ENCODE results near the gene CCDC57. TPM values are rescaled to one million over a fixed set of nuclear protein-coding genes. Genes with fewer than 3 reads are reported as not detected.

CCDC57 gene
- total and polyA plus RNA-seq, 11 donors: 4.3 to 17.6 (median 9.5) TPM

DNA sequence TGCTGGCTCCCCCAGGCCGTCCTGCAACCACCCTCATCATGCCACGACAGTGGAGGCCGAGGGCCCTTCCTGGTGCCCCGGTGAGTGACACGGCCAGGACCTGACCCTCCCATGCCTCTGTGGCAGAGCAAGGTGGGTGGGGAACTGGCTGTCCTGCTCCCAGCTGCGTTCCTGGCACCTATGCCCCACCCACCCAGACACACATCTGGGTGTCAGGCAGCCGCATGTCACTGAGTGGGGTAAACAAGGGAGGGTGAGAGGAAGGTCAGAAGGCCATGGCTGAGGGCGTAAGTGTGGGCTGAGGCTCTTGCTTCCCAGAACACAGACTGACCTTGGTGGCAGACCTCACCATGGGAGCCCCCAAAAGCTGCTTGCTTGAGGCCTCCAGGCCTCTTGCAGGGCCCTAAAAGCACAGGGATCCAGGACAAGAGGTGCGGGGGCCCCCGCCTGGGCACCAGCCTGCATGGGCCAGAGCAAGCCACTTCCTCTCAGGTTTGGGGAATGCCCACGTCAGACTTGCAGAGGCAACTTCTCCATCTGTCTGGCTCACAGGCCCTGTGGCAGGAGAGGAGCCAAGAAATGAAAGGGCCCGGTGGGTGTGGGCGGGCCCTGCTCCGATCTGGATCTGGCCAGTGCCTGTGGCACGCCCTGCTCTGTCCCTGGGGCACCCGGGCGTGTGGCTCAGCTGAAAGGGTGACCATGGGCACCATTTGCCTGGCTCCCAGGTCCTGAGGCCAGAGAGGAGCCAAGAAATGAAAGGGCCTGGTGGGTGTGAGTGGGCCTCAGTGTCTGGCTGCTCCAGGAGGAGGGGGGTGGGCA lies 3.9 kb upstream of the CCDC57 start:
- intact Hi-C loops (cut with DNase I): no loop called here
- TF ChIP-seq CTCF (IDR thresholded peaks at IDR 0.05): no peak
- no peak for TF ChIP-seq POLR2A (IDR thresholded peaks at IDR 0.05)
- H3K9me3 ChIP-seq: no peaks in the 10 kb centered on the region
- 39 to 64% (median 56%) methylated on average over 11 to 17 of the region's 17 CpGs for WGBS, 4 donors
- peaks cover 0 to 53% (median 28%) of the 10 kb centered on the region in 12 donors for H3K4me1 ChIP-seq
- H3K4me3 ChIP-seq: peak overlapping the region in 1 of 12 donors; percentile 37
- ATAC-seq (peak; percentile 44 to 82 (median 62)), DNase-seq (peak; percentile 71 to 88 (median 81))
- H3K27me3 ChIP-seq: no peaks in the 10 kb centered on the region
- peak overlapping the region in 11 of 12 donors; percentile 1 to 99 (median 62) for H3K27ac ChIP-seq
- no peaks in the 10 kb centered on the region for H3K36me3 ChIP-seq

GRCh38 chr17:82215972-82216300 lies 3.3 kb upstream of the CCDC57 start:
- no peak overlapping the region for H3K4me3 ChIP-seq
- 89 to 94% (median 91%) methylated on average over 12 of the region's 12 CpGs for WGBS, 4 donors
- no peak for ATAC-seq
- intact Hi-C loops (cut with DNase I): no loop called here
- no peak for TF ChIP-seq CTCF (IDR thresholded peaks at IDR 0.05)
- H3K36me3 ChIP-seq: no peaks in the 10 kb centered on the region
- H3K4me1 ChIP-seq: peaks cover 0 to 54% (median 30%) of the 10 kb centered on the region in 12 donors
- peak overlapping the region in 8 of 12 donors; percentile 14 to 99 (median 68) for H3K27ac ChIP-seq
- H3K27me3 ChIP-seq: no peaks in the 10 kb centered on the region
- DNase-seq: no peak
- no peaks in the 10 kb centered on the region for H3K9me3 ChIP-seq

- ATAC-seq (no peak), DNase-seq (peak in 3 of 5 donors; percentile 32 to 59 (median 36))
- TF ChIP-seq CTCF (IDR thresholded peaks at IDR 0.05) (no peak), POLR2A (IDR thresholded peaks at IDR 0.05) (no peak)
Measured at GRCh38 chr17:82215095-82215971, 2.7 kb upstream of the CCDC57 start.

More at GRCh38 chr17:82215095-82215971, 2.7 kb upstream of the CCDC57 start:
- H3K27me3 ChIP-seq: no peaks in the 10 kb centered on the region
- no peaks in the 10 kb centered on the region for H3K36me3 ChIP-seq
- 80 to 81% (median 80%) methylated on average over 23 to 25 of the region's 25 CpGs for WGBS, 4 donors
- intact Hi-C loops (cut with DNase I): no loop called here
- H3K9me3 ChIP-seq: no peaks in the 10 kb centered on the region
- H3K4me1 ChIP-seq: peaks cover 0 to 54% (median 30%) of the 10 kb centered on the region in 12 donors
- H3K27ac ChIP-seq: peak overlapping the region in 4 of 12 donors; percentile 67 to 99 (median 70)
- H3K4me3 ChIP-seq: no peak overlapping the region

Measured in heart left ventricle (tissue), 16 donors.